Cardiac fibroblast (primary cell): ENCODE results near the gene MDM4.

Source experiments
- DNase-seq, 2 donors: peaks; one replicate each; pipeline versions ENCODE4 v3.0.0 to v3.0.0-alpha.2; 2010; ENCODE audit warnings: low read depth in 2 of 2
- H3K4me3 ChIP-seq, 2 donors: replicated peaks in 1 of 2; 1 replicate in 1 of 2; 2 replicates in 1 of 2; pipeline ENCODE4 v1.5.1; 2011; ENCODE audit warnings: low read depth in 2 of 2, low read length in 2 of 2, mild to moderate bottlenecking in 2 of 2, moderate library complexity in 1 of 2
- CTCF ChIP-seq: IDR thresholded peaks from one replicate; pipeline ENCODE4 v1.5.1; 2011; ENCODE audit warnings: low read depth, mild to moderate bottlenecking, low read length, inconsistent platforms

Gene MDM4

DNA sequence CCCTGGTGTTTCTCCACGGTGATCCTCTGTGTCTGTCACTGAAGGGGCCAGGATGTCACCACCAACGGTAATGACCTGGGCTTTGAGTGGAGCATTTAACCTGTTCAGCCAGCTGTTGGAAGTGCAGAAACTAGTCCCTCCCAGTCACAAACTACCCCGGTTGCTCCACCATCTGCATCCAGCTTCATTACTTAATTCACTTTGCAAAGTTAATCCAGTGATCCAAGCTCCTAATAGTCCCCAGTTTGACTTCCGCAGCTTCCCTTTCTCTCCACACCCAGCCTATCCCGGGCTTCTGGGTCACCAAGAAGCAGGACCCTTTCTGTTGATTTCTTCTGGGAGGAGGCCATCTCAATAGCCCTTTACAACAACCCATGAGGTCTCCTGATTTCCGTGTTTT lies 63.5 kb downstream of the MDM4 start:
- H3K4me3 ChIP-seq = no peak overlapping the region
- no peak for TF ChIP-seq CTCF
- no peak for DNase-seq

DNA sequence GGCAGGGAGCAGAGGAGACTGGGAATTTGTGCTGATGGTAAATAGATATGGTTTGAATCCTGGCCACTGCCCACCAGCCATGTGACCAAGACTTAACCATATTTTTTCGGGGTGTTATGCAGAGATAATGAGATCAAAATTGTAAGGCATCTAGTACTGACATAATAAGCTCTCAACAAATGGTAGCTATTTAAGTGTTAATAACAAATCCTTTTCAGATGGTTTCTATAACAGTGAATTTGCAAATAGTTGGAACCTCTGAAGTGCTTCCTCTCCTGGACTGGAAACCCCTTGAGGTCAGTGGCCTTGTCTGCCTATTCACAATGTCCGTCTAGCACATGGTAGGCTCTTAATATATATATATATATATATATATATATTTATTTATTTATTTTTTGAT lies 64.7 kb downstream of the MDM4 start:
- no peak for DNase-seq
- no peak for TF ChIP-seq CTCF
- H3K4me3 ChIP-seq = no peak overlapping the region

DNA sequence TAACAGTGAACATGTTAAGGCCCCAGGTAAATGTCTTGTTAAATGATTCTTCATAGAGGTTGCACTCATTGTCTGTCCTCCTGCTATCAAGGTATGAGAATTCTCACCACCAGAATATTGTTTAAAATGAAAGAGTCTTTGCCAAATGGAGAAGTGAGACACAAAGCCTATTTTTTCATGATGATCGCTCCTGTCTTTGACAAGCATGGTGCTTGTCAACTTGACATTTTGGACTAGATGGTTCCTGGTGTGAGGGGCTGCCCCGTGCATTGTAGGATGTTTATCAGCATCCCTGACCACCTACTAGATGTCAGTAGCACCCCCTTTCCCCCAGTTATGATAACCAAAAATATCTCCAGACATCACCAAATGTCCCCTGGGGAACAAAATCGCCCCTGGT lies 65.6 kb downstream of the MDM4 start:
- no peak for TF ChIP-seq CTCF
- no peak for DNase-seq
- no peak overlapping the region for H3K4me3 ChIP-seq

GRCh38 chr1:204583909-204584632 lies 67.9 kb downstream of the MDM4 start:
- H3K4me3 ChIP-seq = no peak overlapping the region
- TF ChIP-seq CTCF = no peak
- DNase-seq = no peak

- no peak for TF ChIP-seq CTCF
- H3K4me3 ChIP-seq = no peak overlapping the region
- DNase-seq = no peak
Observed at GRCh38 chr1:204584699-204585372, 68.6 kb downstream of the MDM4 start.

GRCh38 chr1:204587621-204588020 lies 71.4 kb downstream of the MDM4 start:
- no peak overlapping the region for H3K4me3 ChIP-seq
- no peak for TF ChIP-seq CTCF
- DNase-seq = no peak

- DNase-seq = no peak
- TF ChIP-seq CTCF = no peak
- H3K4me3 ChIP-seq = no peak overlapping the region
Observed at GRCh38 chr1:204588826-204589225, 72.6 kb downstream of the MDM4 start.
